IMR-90 (cell line): ENCODE measurements around the gene SEC23IP. TPM values are rescaled to one million over a fixed set of nuclear protein-coding genes. Genes with fewer than 3 reads are reported as not detected.

Source experiments
- ATAC-seq: fragments of 200-7000 bp; cut with Tn5 transposase; 2 replicates; pipeline ENCODE4 v1.9.1; 2020; ENCODE audit warnings: low read depth, mild to moderate bottlenecking, moderate library complexity
- BruUV-seq: library from RNA; stranded (reverse); fragments of 400-500 nt; replicated peaks from 2 replicates; lab custom pipeline; 2021; lab: Mats Ljungman, UMichigan
- CTCF ChIA-PET: fragments of 300-600 bp; formaldehyde crosslinking; extraction: SDS; loops from one replicate; lab custom pipeline; 2021; ENCODE audit warnings: antibody characterized with exemption; lab: Yijun Ruan, JAX
- POLR2A ChIA-PET: fragments of 300-600 bp; sonication (Branson Sonifier 250); formaldehyde crosslinking; loops from one replicate; lab custom pipeline; 2022; ENCODE audit warnings: antibody characterized with exemption; ENCODE audit not compliant: unreplicated experiment; lab: Charles Lee
- DNase-seq: peaks from one replicate; pipeline ENCODE4 v3.0.0; 2013
- H2AFZ ChIP-seq: replicated peaks from 2 replicates; pipeline ENCODE3; 2013; ENCODE audit warnings: low read length, mild to moderate bottlenecking; ENCODE audit not compliant: poor library complexity
- H2AK5ac ChIP-seq: 2 replicates; pipeline ENCODE4 v1.6.1; 2013; ENCODE audit warnings: low read depth, low read length, inconsistent platforms
- H2AK9ac ChIP-seq: replicated peaks from 2 replicates; pipeline ENCODE3; 2013; ENCODE audit warnings: mild to moderate bottlenecking, low read depth, low read length, moderate library complexity; ENCODE audit not compliant: poor library complexity
- H2BK120ac ChIP-seq: 2 replicates; pipeline ENCODE4 v1.6.1; 2013; ENCODE audit warnings: low read depth, low read length, inconsistent platforms
- H2BK15ac ChIP-seq: 3 replicates; pipeline ENCODE4 v1.6.1; 2013; ENCODE audit warnings: low read depth, low read length, inconsistent platforms
- H2BK20ac ChIP-seq: 2 replicates; pipeline ENCODE4 v1.6.1; 2013; ENCODE audit warnings: low read depth, mild to moderate bottlenecking, inconsistent platforms, low read length, moderate library complexity
- H2BK5ac ChIP-seq: 2 replicates; pipeline ENCODE4 v1.6.1; 2013; ENCODE audit warnings: mild to moderate bottlenecking, low read depth, low read length, inconsistent platforms; ENCODE audit not compliant: poor library complexity, severe bottlenecking
- H3K14ac ChIP-seq: replicated peaks from 2 replicates; pipeline ENCODE4 v1.6.1; 2013; ENCODE audit warnings: low read depth, low read length, inconsistent platforms
- H3K18ac ChIP-seq: 2 replicates; pipeline ENCODE4 v1.6.1; 2013; ENCODE audit warnings: low read depth, low read length, control low read depth
- H3K23ac ChIP-seq: 2 replicates; pipeline ENCODE4 v1.6.1; 2013; ENCODE audit warnings: low read depth, low read length, inconsistent platforms
- H3K27ac ChIP-seq: 2 replicates; pipeline ENCODE4 v1.5.1; 2013; ENCODE audit warnings: mild to moderate bottlenecking, control low read depth, low read length; ENCODE audit not compliant: insufficient read depth
- H3K27me3 ChIP-seq: 2 replicates; pipeline ENCODE4 v1.6.1; 2013; ENCODE audit warnings: low read length; ENCODE audit not compliant: control insufficient read depth, insufficient read depth
- H3K36me3 ChIP-seq: 2 replicates; pipeline ENCODE4 v1.6.1; 2013; ENCODE audit warnings: low read length, mixed read lengths; ENCODE audit not compliant: control insufficient read depth, insufficient read depth
- H3K4ac ChIP-seq: 2 replicates; pipeline ENCODE4 v1.6.1; 2013; ENCODE audit warnings: low read depth, low read length, inconsistent platforms
- H3K4me1 ChIP-seq: 2 replicates; pipeline ENCODE4 v1.6.1; 2013; ENCODE audit warnings: low read length, mixed read lengths; ENCODE audit not compliant: control insufficient read depth, insufficient read depth
- H3K4me2 ChIP-seq: 2 replicates; pipeline ENCODE4 v1.6.1; 2013; ENCODE audit warnings: low read depth, mild to moderate bottlenecking, control low read depth, low read length, moderate library complexity
- H3K4me3 ChIP-seq: 2 replicates; pipeline ENCODE4 v1.5.1; 2013; ENCODE audit warnings: low read depth, mild to moderate bottlenecking, control low read depth, low read length, moderate library complexity; ENCODE audit not compliant: insufficient read depth
- H3K56ac ChIP-seq: 2 replicates; pipeline ENCODE4 v1.6.1; 2013; ENCODE audit warnings: low read length, inconsistent platforms; ENCODE audit not compliant: insufficient read depth; ENCODE audit errors: extremely low read depth
- H3K79me1 ChIP-seq, 2 experiments: 2 replicates each; pipeline ENCODE4 v1.6.1; 2013; ENCODE audit warnings: low read length in 2 of 2, inconsistent platforms in 1 of 2, low read depth in 1 of 2
- H3K9ac ChIP-seq: 2 replicates; pipeline ENCODE4 v1.6.1; 2013; ENCODE audit warnings: low read depth, low read length, control low read depth
- H3K9me1 ChIP-seq: 2 replicates; pipeline ENCODE4 v1.6.1; 2013; ENCODE audit warnings: low read length, inconsistent platforms; ENCODE audit not compliant: insufficient read depth
- H3K9me3 ChIP-seq: 2 replicates; pipeline ENCODE4 v1.6.1; 2013; ENCODE audit warnings: low read length; ENCODE audit not compliant: control insufficient read depth, insufficient read depth
- H4K20me1 ChIP-seq: 2 replicates; pipeline ENCODE4 v1.6.1; 2013; ENCODE audit warnings: low read length, inconsistent platforms; ENCODE audit not compliant: insufficient read depth
- H4K5ac ChIP-seq: 2 replicates; pipeline ENCODE4 v1.6.1; 2013; ENCODE audit warnings: mild to moderate bottlenecking, low read depth, low read length, control low read depth
- H4K8ac ChIP-seq, 2 experiments: 2 replicates each; pipeline ENCODE4 v1.6.1; 2013; ENCODE audit warnings: low read depth in 2 of 2, low read length in 2 of 2, control low read depth in 1 of 2, inconsistent platforms in 1 of 2
- H4K91ac ChIP-seq: 2 replicates; pipeline ENCODE4 v1.6.1; 2013; ENCODE audit warnings: low read depth, low read length, inconsistent platforms; ENCODE audit not compliant: insufficient read depth
- BHLHE40 ChIP-seq: fragments of 150-350 bp; IDR thresholded peaks from 2 replicates; pipeline ENCODE4 v1.6.1; 2016; ENCODE audit warnings: mild to moderate bottlenecking, low read depth, low read length
- CEBPB ChIP-seq: IDR thresholded peaks from 2 replicates; pipeline ENCODE4 v1.6.1; 2012; ENCODE audit warnings: low read depth, low read length, improper control_type of control experiment
- CHD1 ChIP-seq: IDR thresholded peaks from 2 replicates; pipeline ENCODE4 v1.6.1; 2012; ENCODE audit warnings: low read depth, low read length, improper control_type of control experiment
- FOS ChIP-seq: fragments of 150-350 bp; IDR thresholded peaks from 2 replicates; pipeline ENCODE4 v1.6.1; 2016; ENCODE audit warnings: low read depth, low read length
- MAZ ChIP-seq: IDR thresholded peaks from 2 replicates; pipeline ENCODE4 v1.6.1; 2012; ENCODE audit warnings: low read depth, mild to moderate bottlenecking, low read length, improper control_type of control experiment, moderate library complexity, borderline replicate concordance
- POLR2A ChIP-seq: IDR thresholded peaks from 2 replicates; pipeline ENCODE4 v1.6.1; 2012; ENCODE audit warnings: mild to moderate bottlenecking, low read depth, low read length
- RCOR1 ChIP-seq: IDR thresholded peaks from 2 replicates; pipeline ENCODE4 v1.6.1; 2012; ENCODE audit warnings: mild to moderate bottlenecking, low read length, improper control_type of control experiment; ENCODE audit not compliant: insufficient replicate concordance
- SMC3 ChIP-seq: fragments of 150-350 bp; IDR thresholded peaks from 2 replicates; pipeline ENCODE4 v1.6.1; 2016; ENCODE audit warnings: low read depth, mild to moderate bottlenecking, antibody characterized with exemption, low read length, moderate library complexity
- WGBS, 2 experiments: methylation state at CpG; one replicate each; pipeline versions ENCODE4 v1.1.5 to v1.1.7; 2013; ENCODE audit warnings: missing lambda C conversion rate in 2 of 2; ENCODE audit not compliant: insufficient read length in 1 of 2; ENCODE audit errors: extremely low coverage in 2 of 2; 5-methylcytosine and 5-hydroxymethylcytosine counted together
- dilution Hi-C: fragments of 300-500 bp; cut with HindIII; formaldehyde crosslinking; loops from one replicate; pipeline ENCODE4 v1.14.3; 2018; ENCODE audit warnings: low sequenced_read_pairs; ENCODE audit not compliant: unreplicated experiment
- in situ Hi-C: fragments of 300-500 bp; cut with MboI; formaldehyde crosslinking; loops from 3 replicates; pipeline ENCODE4 v1.14.3; 2019; ENCODE audit warnings: low sequenced_read_pairs, inconsistent platforms, mixed read lengths
- intact Hi-C: fragments of 100-400 bp; cut with micrococcal nuclease; formaldehyde crosslinking; loops from 2 replicates; pipeline ENCODE4 v1.10.0; 2022
- polyA plus RNA-seq, 3 experiments: library from polyadenylated mRNA; depleted of rRNA; stranded (reverse); fragments of >200 nt; gene quantifications; 2 replicates each; pipeline ENCODE4 v1.2.3, GENCODE V29; 2012; ENCODE audit warnings: low replicate concordance in 1 of 3
- total RNA-seq: library from RNA; depleted of rRNA; stranded (reverse); fragments of >200 nt; gene quantifications from 2 replicates; pipeline ENCODE4 v1.2.3, GENCODE V29; 2012
- TF ChIP-seq, protein P1 (sequence below): conservative IDR thresholded peaks from 2 replicates; pipeline ENCODE4 v1.5.1; 2012; ENCODE audit warnings: mild to moderate bottlenecking, low read depth, low read length, improper control_type of control experiment
- TF ChIP-seq, protein P2 (sequence below): fragments of 150-350 bp; IDR thresholded peaks from 2 replicates; pipeline ENCODE4 v1.6.1; 2016; ENCODE audit warnings: low read depth, mild to moderate bottlenecking, low read length, moderate library complexity, borderline replicate concordance

SEC23IP gene
- total and polyA plus RNA-seq, 2 of the 4 experiments (the other 2 are of a cell fraction): 37.4 to 39.8 TPM

DNA sequence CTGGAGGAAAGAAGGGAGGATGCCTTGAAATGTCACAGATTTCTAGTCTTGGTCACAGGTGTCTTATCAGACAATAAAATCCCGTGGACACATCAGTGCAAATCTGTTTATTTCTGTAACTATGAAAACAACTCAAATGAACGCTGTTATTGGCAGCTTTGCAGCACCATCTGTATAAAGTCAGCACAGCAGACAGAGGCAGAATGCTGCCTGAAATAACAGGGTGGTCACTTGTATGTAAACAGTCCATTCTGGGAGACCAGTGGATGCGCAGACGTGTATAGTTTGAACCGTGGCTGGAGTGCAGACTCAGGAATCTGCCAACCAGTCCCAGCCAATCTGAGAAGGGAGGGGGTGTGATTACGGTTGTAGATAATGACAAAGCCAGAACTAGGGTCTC is 54.8 kb downstream of the SEC23IP start:
- no peak for TF ChIP-seq CEBPB
- TF ChIP-seq, protein P1, sequence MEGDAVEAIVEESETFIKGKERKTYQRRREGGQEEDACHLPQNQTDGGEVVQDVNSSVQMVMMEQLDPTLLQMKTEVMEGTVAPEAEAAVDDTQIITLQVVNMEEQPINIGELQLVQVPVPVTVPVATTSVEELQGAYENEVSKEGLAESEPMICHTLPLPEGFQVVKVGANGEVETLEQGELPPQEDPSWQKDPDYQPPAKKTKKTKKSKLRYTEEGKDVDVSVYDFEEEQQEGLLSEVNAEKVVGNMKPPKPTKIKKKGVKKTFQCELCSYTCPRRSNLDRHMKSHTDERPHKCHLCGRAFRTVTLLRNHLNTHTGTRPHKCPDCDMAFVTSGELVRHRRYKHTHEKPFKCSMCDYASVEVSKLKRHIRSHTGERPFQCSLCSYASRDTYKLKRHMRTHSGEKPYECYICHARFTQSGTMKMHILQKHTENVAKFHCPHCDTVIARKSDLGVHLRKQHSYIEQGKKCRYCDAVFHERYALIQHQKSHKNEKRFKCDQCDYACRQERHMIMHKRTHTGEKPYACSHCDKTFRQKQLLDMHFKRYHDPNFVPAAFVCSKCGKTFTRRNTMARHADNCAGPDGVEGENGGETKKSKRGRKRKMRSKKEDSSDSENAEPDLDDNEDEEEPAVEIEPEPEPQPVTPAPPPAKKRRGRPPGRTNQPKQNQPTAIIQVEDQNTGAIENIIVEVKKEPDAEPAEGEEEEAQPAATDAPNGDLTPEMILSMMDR: no peak
- no peak for TF ChIP-seq POLR2A
- TF ChIP-seq, protein P2, sequence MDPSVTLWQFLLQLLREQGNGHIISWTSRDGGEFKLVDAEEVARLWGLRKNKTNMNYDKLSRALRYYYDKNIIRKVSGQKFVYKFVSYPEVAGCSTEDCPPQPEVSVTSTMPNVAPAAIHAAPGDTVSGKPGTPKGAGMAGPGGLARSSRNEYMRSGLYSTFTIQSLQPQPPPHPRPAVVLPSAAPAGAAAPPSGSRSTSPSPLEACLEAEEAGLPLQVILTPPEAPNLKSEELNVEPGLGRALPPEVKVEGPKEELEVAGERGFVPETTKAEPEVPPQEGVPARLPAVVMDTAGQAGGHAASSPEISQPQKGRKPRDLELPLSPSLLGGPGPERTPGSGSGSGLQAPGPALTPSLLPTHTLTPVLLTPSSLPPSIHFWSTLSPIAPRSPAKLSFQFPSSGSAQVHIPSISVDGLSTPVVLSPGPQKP: no peak
- TF ChIP-seq MAZ: no peak
- no peak for TF ChIP-seq FOS
- no peak for TF ChIP-seq CHD1
- TF ChIP-seq BHLHE40: no peak
- no peak for TF ChIP-seq RCOR1
- no peak for TF ChIP-seq SMC3
- H2BK120ac ChIP-seq: no peak overlapping the region
- no peak overlapping the region for H3K9ac ChIP-seq
- H4K8ac ChIP-seq: no peak overlapping the region
- H2BK20ac ChIP-seq: no peak overlapping the region
- H4K20me1 ChIP-seq: no peaks in the 10 kb centered on the region
- no peak overlapping the region for H2AK5ac ChIP-seq
- no peak overlapping the region for H2BK15ac ChIP-seq
- H4K91ac ChIP-seq: no peak overlapping the region
- no peak overlapping the region for H3K4ac ChIP-seq
- H2AFZ ChIP-seq: no peak overlapping the region
- H3K27me3 ChIP-seq: no peaks in the 10 kb centered on the region
- in situ Hi-C loops (loop anchor here (25.0 kb wide), 1 partner anchor 915 kb away; the partner anchor contains the start of gene WDR11), intact Hi-C loops (no loop called here), dilution Hi-C loops (no loop called here)
- peaks cover 11% of the 10 kb centered on the region for H3K36me3 ChIP-seq
- no peak overlapping the region for H3K23ac ChIP-seq
- H3K9me1 ChIP-seq: peaks cover 4% of the 10 kb centered on the region
- H3K4me1 ChIP-seq: peaks cover 3% of the 10 kb centered on the region; the same call in 1 of the 2 replicates
- peak; percentile 66 for DNase-seq
- H4K5ac ChIP-seq: no peak overlapping the region
- ATAC-seq: peak; percentile 82
- H3K27ac ChIP-seq: no peak overlapping the region
- BruUV-seq: no TSS peak
- H3K4me3 ChIP-seq: no peak overlapping the region
- WGBS, 2 experiments: 23% methylated on average over 4 of the region's 6 CpGs; no CpG with 5 or more reads in 1 of the 2 experiments
- H3K14ac ChIP-seq: no peak overlapping the region
- no peak overlapping the region; the same call in 1 of the 2 replicates for H3K4me2 ChIP-seq
- no peak overlapping the region for H2BK5ac ChIP-seq
- ChIA-PET POLR2A (no interaction called here), CTCF (no interaction called here)
- no peaks in the 10 kb centered on the region for H3K9me3 ChIP-seq
- H3K79me1 ChIP-seq: no peaks in the 10 kb centered on the region
- H2AK9ac ChIP-seq: no peak overlapping the region
- no peak overlapping the region for H3K18ac ChIP-seq
- H3K56ac ChIP-seq: no peak overlapping the region
